CD4-positive, alpha-beta T cell treated with Interferon alpha-2 for 1 hour (primary cell): ENCODE results near the gene GRIK1.

Experiments used
- DNase-seq, 2 donors: peaks; one replicate each; pipeline ENCODE4 v3.0.0-alpha.2; 2020 to 2022

GRIK1 gene

DNA sequence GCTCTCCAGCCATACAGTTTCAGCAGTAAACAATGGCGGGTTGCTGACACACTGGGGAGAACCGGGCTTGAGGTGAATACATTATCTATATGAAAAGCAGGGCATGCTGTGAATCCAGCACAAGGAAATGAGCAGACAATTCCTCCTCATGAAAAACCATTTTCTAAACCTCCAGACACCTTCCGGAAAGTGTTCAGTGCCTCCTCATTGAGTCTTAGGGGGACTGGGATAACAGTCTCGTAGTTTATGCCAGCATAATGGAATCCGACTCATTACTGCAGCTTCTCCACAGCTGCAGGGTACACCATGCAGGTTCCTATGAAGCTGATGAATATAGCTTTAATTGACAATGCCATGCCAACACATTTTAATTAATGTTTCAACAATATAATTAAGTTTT is 356.9 kb downstream of the GRIK1 start:
- no peak for DNase-seq

DNA sequence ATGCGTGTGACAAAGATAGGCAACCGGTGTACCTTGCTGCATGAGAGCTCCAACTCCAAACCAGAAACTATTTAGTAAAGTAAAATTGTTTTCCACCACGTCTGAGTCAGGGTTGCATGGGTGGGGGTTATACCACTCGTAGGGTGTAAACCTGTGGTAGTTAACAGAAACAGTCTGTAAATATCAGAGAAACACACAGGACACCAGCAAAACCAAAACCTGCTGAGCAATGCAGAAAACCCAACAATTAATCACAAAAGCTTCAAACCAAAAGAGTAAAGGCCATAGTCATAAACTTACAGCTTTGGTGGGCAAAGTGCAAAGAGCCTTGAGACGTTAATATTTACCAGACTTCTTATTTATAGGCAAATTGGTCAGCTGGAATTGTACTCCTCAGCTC is 358.4 kb downstream of the GRIK1 start:
- no peak for DNase-seq

DNA sequence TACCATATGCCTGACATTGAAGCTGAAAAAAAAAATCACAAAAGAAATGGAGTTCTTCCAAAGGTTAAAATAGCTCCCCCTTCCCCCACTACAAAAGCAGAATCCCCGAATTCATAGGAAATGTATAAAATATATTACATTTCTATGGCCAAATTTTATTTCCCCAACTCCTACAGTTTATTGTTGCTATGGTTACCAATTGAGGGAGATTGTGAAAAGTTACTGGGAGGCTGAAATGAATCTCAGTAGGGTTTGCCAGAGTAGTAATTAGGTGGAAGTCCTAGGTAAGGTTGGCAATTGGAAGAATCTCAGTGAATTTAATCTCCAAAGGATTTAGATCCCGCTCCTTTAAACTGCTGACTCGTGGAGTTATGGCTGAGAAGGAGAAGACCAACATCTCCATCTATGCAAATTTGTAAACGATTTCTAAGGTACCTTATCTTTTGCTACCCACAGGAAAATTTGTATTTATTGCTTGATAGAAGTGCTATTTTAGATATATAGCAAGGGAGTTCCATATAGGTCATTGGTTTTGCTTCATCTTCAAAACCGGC is 359.0 kb downstream of the GRIK1 start:
- no peak for DNase-seq

DNA sequence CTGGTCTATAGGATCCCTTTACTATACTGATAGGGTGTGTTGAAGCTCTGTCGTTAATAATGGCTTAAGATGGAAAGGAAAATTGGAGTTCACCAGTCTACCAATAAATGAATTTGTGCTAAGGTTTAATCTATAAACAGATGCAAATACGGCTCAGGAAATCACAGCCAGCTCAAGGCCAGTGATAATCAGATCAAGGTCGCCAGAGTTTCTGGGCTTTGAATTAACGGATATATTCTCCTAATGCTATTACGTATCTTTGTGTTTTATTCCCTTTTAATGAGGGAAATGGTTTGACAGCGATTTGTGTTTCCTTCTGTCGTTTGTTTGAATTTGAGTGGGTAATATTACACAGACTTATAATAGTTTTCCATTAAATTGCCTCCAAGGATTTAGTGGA is 361.5 kb downstream of the GRIK1 start:
- no peak for DNase-seq

DNA sequence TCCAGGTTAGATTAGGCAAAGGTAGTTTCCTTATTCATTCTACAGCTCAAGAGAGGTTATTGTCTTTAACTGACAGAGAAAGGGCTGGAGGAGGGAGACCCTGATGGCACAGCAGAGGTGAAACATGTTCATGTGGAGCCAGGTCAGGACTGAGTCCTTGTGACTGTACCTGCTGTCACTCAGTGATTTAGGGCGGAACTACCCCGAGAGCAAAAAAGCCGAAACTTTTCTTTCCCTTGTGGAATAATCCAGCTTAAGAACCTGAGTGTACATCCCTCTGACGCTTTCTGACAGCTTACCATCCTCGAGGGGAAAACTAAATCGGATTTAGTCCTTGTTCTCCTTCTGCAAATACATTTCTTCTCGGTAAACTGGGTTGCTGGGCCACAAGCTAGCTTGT is 367.8 kb downstream of the GRIK1 start:
- no peak for DNase-seq

DNA sequence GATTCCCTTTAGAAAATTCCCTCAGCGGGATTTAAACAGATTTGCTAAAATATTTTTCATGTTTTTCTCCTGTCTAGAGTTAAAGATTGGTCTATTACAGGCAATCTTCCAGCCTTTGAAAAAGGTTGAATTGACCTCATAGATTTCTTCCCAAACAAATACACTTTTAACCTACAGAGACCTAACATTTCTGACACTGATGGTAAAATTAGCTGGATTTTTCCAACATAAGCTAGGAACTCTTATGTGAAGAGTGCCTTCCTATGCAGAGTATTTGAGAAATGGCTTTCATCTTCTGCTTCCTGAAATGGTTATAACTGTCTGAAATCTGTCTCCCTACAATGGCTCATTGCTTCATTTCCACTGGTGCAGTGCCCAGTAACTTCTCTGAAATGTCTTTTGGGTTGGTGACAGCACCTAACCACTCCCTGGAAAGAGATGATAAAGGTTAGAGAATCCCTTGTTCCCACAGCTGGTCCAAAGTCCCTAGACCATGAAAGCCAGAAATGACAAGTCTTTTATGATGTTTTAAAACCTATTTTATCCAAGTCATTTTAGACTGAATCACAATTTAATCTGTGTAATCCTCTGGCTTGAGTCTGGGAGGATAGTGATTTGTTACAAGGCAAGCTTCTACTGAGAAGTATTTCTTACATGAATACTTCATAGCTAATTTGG is 371.6 kb downstream of the GRIK1 start:
- no peak for DNase-seq

DNA sequence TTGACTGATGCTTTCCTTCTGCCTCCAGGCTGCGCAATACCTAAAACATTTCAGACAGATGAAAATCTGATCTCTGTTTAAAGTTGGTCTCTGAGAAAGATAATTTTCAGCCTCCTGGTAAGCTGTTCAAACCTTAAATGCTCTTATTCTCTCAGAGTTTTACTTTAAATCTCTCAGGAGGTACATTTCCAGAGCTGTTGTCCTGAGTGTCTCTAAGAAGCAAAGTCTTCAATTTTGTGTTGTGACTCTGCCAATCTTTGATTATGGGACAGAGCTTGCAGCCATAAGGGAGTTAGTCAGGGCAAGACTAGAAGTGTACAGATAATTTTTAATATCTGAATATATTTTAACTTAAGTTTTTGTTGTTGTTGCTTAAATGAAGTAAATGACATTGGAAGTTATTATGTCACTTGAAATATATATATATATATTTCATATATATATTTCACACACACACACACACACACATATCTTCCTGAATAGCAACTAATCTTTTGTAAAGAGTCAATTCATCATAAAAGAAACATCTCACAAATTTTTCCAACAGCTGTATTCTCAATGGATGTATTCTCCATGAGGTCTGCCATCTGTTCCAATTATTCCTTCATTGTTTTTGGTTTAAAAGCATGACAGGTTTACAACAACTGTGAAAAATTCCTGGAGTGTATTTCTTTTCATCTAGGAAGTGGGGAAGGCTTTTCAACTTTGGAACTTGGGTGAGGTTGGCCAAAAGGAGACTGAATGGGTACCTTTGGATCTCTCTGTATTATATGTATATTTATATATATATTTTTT is 381.7 kb downstream of the GRIK1 start:
- no peak for DNase-seq

DNA sequence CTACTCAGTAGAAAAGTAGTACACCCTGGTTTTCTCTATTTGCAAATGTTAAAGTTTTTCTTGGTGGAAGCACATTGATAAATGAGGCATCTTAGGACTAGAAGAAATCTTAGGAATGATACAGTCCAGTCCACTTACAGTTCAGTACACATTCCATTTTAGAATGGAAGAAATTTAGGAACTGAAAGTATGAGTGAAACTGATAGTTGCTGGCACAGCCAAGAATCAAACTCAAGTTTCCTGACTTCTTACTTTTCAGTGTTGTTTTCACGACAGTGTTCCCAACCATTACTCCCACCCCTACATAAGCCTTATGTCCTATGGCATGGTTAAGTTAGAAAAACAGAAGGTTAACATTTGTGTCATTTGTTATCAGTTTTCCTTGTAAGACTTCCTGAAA is 382.6 kb downstream of the GRIK1 start:
- no peak for DNase-seq

DNA sequence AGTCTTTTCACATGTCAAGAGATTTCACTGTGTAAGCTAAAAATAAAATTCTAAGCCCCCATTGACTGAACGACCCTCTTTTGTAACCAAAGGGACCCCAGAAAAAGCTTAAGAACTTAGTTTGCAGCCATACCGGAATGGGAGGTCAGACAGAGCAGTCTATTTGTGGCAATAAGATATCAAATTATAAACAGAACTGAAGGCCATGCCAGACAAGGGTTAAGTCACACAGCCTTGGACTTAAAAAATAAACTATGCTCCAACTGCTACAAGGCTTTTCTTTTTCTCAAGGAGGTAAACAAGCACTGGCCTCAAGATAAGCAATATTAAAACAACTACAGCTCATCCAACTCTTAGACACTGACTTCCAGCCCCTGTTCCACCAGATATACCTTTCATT is 384.2 kb downstream of the GRIK1 start:
- DNase-seq, result no peak

DNA sequence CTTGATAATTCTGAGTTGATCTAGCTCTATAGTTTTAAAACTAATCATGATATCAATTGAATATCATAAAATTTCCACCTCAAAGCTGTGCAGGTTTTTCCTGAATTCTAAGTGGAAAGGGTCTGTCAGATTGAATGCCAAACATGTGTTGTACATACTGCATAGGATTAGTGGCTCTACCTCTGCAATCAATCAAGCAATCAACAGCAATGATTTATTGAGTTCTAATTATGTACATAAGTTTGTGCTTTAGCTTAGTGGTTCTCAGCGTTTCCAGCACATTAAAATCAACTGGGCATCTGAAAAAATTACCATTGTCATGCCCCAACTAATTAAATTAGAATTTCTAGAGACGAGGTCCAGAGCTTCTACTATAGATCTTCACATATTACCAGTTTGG is 389.6 kb downstream of the GRIK1 start:
- DNase-seq, result no peak

DNA sequence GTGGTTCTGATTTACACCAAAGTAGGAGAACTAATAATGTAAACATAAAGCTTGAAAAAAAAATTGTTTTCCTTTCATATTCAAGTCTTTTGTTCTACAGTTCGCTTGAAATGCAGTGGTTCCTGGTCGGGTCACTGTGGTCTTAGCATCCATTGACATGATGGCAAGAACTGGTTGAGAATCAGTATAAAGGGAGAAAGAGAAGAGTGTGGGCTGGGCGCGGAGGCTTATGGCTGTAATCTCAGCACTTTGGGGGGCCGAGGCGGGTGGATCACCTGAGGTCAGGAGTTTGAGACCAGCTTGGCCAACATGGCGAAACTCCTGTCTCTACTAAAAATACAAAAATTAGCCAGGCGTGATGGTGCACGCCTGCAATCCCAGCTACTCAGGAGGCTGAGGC is 390.2 kb downstream of the GRIK1 start:
- no peak for DNase-seq

DNA sequence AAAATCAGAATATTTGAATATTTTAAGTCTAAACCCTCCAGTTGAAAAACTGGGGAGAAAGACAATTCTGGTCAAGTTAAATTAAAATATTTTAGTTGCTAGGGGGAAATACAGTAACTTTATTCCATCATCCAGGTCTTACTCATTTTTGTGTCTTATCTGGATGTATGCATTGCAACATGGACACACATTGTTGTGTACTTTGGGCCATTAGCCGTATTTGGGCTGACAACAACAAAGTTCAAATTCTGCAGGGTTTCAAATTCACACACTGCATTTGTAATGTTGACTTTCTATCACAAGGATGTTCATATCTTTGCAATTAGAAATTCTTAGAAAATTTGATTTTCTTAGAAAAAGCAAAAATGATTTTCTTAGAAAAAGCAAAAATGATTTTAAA is 391.8 kb downstream of the GRIK1 start:
- no peak for DNase-seq

DNA sequence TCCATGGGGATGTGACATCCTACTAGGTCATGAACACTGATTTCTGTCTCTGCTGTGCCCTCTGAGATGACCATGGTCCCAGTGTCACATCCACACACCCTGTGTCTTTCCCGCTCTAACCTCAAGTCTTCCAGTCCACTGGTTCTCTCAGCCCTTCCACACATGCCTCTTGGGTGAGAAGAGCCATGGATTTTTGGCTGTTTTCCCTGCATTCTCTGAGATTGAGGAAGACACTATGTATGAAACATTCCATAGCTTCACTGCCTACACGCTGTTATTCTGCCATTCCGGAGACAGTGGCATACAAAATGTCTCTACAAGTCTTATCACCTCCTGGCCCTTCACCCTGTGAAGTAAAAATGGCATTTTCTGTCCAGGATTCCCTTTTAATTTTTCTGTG is 393.7 kb downstream of the GRIK1 start:
- no peak for DNase-seq

DNA sequence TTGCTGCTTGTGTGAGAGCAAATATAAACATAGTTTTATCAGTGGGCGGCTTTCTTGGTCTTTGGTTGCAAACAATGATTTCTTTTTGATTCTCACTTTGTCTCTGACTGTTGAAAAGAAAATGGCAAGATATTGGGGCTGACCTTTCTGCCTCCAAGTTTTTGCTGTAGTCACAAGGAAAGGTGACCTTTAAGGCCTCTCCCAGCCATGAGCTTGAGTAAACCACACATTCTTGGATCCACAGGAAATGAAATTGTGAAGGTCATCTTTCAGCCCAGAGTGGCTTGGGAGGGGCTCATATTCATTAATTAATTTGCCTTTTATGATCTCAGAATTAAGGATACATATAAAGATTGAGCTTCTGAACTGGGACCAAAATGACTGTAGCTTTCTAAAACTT is 399.5 kb downstream of the GRIK1 start:
- no peak for DNase-seq

DNA sequence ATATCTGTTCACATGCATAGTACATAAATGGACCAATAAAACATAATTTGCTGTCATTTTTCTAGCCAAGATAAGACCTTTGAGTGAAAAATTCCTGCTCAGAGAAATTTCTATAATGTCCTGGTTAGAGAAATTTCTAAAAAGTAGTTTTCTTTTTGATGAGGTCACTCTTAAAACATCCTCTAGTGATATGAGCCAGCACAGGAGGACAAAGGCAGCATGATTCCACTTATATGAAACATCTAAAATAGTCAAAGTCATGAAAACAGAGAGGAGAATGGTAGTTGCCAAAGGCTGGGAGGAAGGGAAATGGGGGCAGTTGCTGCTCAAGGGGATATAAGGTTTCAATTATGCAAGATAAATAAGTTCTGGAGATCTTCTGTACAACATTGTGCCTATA is 401.7 kb downstream of the GRIK1 start:
- no peak for DNase-seq

DNA sequence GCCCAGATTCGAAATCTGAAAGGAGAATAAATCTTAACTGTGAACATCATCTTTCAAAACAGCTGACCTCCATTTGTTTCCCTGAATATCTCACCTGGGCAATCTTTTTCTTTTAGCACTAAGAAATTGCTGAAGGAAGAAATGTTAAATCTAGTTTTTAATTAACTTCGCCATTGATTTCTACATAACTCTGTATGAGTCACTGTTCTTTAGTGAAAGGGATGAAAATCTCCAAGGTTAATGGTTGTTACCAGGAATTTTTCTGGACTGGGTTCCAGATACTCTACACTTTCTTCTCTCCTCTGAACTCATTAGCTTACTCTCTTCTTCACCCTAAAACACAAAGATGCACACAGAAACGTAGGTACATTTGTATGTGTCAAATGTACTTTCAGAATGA is 405.3 kb downstream of the GRIK1 start:
- DNase-seq, result no peak

DNA sequence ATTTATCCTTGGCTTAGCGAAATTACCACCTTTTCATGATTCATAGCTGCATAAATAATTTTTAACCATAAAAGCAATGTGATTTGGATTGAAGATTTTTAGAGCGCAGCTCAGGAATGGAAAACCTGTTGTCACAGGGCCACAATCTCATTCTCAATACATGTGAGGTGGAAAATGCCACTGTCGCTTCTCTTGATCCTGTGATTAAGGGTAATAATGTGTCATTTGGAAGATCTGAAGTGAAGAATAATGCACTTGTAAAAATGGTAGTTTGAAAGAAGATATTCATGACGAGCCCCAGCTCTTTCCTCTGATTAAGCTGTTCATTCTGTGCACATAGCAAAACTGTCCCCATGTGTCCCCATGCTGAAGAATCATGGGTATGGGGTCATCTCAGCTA is 410.7 kb downstream of the GRIK1 start:
- DNase-seq, result no peak

DNA sequence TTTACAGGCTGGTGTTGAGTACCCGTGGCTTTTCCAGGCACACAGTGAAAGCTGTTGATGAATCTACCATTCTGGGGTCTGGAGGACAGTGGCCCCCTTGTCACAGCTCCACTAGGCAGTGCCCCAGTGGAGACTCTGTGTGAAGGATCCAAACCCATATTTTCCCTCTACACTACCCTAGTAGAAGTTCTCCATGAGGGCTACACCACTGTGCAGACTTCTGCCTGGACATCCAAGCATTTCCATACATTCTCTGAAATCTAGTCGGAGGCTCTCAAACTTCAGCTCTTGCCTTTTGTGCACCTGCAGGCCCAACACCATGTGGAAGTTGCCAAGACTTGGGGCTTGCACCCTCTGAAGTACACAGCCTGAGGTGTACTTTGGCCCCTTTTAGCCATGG is 413.3 kb downstream of the GRIK1 start:
- no peak for DNase-seq

DNA sequence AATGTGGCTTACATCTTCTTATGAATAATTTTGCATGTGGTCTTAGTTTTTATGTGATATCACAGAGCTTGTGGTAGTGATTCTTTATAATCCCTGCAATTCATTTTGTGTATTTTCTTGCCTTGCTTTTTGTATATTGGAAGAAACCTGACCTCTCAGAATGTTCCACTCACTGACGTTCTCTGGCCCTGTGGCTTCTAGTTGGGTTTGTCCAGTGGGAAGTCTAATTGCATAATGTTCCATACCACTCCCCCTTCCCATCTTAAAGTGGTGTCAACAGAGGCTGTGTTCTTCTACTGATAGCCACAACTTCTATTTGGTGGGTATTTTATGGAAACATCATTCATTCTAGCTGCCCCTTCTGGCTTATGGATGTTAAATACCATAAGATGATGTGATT is 415.7 kb downstream of the GRIK1 start:
- no peak for DNase-seq

DNA sequence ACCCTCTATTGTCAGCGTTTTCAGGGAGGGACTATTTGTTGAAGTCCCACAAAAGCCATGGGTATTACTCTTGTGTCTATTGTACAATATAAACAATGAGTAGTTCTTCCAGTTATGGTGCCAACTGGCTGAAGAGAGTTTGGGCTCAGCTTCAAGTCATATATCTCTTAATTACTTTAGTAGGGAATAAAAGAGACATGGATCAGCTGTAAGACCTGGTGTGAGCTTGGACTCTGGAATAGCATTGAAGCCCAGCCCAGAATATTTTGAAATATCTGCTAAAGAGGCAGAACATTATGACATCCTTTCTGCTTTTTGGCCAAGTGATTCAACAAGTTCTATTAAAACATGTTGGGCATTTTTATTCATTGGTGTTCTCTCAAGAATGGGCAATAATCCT is 416.1 kb downstream of the GRIK1 start:
- DNase-seq, result no peak

DNA sequence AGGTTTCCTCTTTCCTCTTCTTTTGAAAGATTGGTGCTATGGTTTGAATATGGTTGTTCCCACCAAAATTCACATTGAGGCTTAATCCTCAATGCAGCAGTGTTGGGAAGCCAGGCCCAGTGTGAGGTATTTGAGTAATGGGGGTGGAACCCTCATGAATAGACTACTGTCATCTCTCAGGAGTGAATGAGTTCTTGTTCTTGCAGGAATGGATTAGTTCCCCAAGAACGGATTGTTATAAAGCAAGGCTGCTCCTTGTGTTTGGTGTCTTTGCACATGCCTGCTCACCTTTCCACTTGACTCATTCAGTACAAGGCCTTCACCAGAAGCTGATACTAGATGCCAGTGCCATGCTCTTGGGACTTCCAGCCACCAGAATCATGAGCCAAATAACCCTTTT is 417.9 kb downstream of the GRIK1 start:
- no peak for DNase-seq

DNA sequence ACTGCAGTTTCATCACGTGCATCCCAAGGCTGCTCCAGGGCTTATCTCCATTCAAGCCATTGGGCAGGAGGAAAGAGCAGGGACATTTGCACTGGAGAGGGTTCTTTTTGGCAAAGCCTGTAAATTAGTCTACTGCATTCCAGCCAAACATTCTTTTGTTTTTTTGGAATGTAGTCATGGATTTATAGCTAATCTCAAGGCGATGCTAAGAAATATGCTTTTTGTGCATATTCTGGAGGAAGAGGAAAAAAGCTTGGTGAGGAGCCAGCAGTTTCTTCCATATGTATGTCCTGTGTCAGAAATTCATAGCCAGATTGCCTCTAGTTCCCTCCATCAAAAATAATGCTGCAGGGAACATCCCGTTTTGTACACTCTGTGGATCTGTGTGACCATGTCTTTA is 419.6 kb downstream of the GRIK1 start:
- DNase-seq, result no peak

DNA sequence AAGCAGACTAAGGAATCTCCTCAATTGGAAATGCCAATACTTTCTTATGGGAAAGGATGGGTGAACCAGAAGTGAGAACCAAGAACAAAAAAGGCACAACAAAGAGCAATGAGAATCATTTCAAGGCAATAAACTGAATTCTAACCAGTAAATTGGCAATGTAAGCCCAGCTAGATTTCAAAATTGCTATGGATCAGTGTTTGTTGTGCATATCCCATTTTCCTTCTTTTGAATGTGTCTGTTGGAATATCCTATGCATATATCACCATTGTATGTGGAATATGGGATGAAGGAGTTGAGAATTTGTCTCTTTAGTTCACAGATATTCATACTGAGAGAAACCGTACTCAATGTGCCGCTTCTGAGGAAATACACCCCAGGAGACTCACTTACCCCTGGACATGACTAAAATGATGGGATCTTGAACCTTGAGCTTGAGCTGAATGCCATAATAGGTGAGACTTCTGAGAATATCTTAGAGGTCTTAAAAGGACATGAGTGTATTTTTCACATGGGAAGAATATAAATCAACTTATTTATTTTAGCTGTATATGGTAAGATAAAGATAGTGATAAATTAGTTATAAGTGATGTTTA is 425.0 kb downstream of the GRIK1 start:
- no peak for DNase-seq

DNA sequence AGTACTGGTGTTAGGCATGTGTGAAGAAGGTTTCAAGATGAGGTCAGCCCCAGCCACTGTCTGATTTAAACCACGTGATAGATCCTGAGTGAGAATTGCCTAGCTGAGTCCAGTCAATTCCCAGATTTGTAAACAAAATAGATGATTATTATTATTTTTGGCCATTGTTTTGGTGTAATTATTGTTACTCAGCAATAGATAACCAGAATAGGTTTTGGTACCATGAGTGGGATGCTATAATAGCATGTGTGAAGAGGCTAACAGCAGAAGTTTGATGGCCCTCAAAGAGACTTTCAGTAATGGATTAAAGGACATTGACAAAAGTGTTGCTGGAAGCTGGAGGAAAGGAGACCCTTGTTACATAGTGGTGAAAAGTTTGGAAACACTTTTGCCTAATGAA is 426.3 kb downstream of the GRIK1 start:
- DNase-seq, result no peak
